Liver (tissue), 9 donors: ENCODE results near the gene FBXW5. TPM values are rescaled to one million over a fixed set of nuclear protein-coding genes. Genes with fewer than 3 reads are reported as not detected.
A peak's percentile ranks its signal among the peaks of the same experiment; 100 is the strongest.

Source experiments
- DNase-seq: peaks from one replicate; pipeline ENCODE4 v3.0.0-alpha.2; 2017; ENCODE audit warnings: low spot score
- H3K27ac ChIP-seq, 2 donors: one replicate each; pipeline ENCODE4 v1.7.0; 2013; ENCODE audit warnings: inconsistent platforms in 2 of 2, low read length in 2 of 2, control low read depth in 1 of 2, low read depth in 1 of 2, mild to moderate bottlenecking in 1 of 2
- H3K27me3 ChIP-seq, 4 donors: one replicate each; pipeline versions ENCODE4 v1.6.1 to v1.7.0; 2013; ENCODE audit warnings: low read length in 3 of 4, inconsistent platforms in 1 of 4, mild to moderate bottlenecking in 1 of 4, moderate library complexity in 1 of 4; ENCODE audit not compliant: control insufficient read depth in 4 of 4, insufficient read depth in 4 of 4
- H3K36me3 ChIP-seq, 4 donors: one replicate each; pipeline versions ENCODE4 v1.6.1 to v1.7.0; 2013; ENCODE audit warnings: low read length in 3 of 4, mild to moderate bottlenecking in 3 of 4, low read depth in 1 of 4, moderate library complexity in 1 of 4; ENCODE audit not compliant: control insufficient read depth in 4 of 4, insufficient read depth in 3 of 4
- H3K4me1 ChIP-seq, 4 donors: one replicate each; pipeline versions ENCODE4 v1.6.1 to v1.7.0; 2013; ENCODE audit warnings: low read length in 3 of 4, mild to moderate bottlenecking in 3 of 4, moderate library complexity in 1 of 4; ENCODE audit not compliant: control insufficient read depth in 4 of 4, insufficient read depth in 4 of 4
- H3K4me3 ChIP-seq, 3 donors: one replicate each; pipeline versions ENCODE4 v1.6.1 to v1.7.0; 2013; ENCODE audit warnings: low read length in 3 of 3, control low read depth in 1 of 3, low read depth in 1 of 3, mild to moderate bottlenecking in 1 of 3
- H3K9ac ChIP-seq, 2 donors: one replicate each; pipeline ENCODE4 v1.7.0; 2013; ENCODE audit warnings: low read length in 2 of 2, mild to moderate bottlenecking in 2 of 2, moderate library complexity in 2 of 2, control low read depth in 1 of 2, low read depth in 1 of 2
- H3K9me3 ChIP-seq, 4 donors: one replicate each; pipeline versions ENCODE4 v1.6.1 to v1.7.0; 2013; ENCODE audit warnings: low read length in 3 of 4; ENCODE audit not compliant: control insufficient read depth in 4 of 4
- EGR1 ChIP-seq, 2 donors: IDR thresholded peaks; 2 replicates each; pipeline ENCODE4 v1.6.1; 2016 to 2018; ENCODE audit warnings: antibody characterized with exemption in 2 of 2, low read depth in 2 of 2
- FOXA1 ChIP-seq: IDR thresholded peaks from 2 replicates; pipeline ENCODE4 v1.6.1; 2016; ENCODE audit warnings: antibody characterized with exemption
- FOXA2 ChIP-seq: IDR thresholded peaks from 2 replicates; pipeline ENCODE4 v1.6.1; 2016; ENCODE audit warnings: antibody characterized with exemption
- GABPA ChIP-seq, 2 donors: IDR thresholded peaks in 1 of 2; conservative IDR thresholded peaks in 1 of 2; 2 replicates each; pipeline ENCODE4 v1.6.1; 2016; ENCODE audit warnings: antibody characterized with exemption in 2 of 2, mild to moderate bottlenecking in 1 of 2, moderate library complexity in 1 of 2
- HNF4A ChIP-seq, 2 donors: conservative IDR thresholded peaks; 2 replicates each; pipeline ENCODE4 v1.6.1; 2016; ENCODE audit warnings: antibody characterized with exemption in 2 of 2, mild to moderate bottlenecking in 2 of 2
- HNF4G ChIP-seq: IDR thresholded peaks from 2 replicates; pipeline ENCODE4 v1.6.1; 2016; ENCODE audit warnings: antibody characterized with exemption
- NR2F2 ChIP-seq: IDR thresholded peaks from 2 replicates; pipeline ENCODE4 v1.6.1; 2016; ENCODE audit warnings: antibody characterized with exemption
- RXRA ChIP-seq, 2 donors: IDR thresholded peaks; 2 replicates each; pipeline ENCODE4 v1.6.1; 2017 to 2018; ENCODE audit warnings: antibody characterized with exemption in 2 of 2, mild to moderate bottlenecking in 1 of 2
- TAF1 ChIP-seq: conservative IDR thresholded peaks from 2 replicates; pipeline ENCODE4 v1.6.1; 2016; ENCODE audit warnings: antibody characterized with exemption, mild to moderate bottlenecking
- YY1 ChIP-seq: IDR thresholded peaks from 2 replicates; pipeline ENCODE4 v1.6.1; 2016; ENCODE audit warnings: antibody characterized with exemption, mild to moderate bottlenecking
- WGBS: extraction: QIAGEN DNeasy Blood & Tissue Kit; methylation state at CpG from one replicate; pipeline ENCODE4 v1.1.7; 2013; 5-methylcytosine and 5-hydroxymethylcytosine counted together
- polyA plus RNA-seq, 2 donors: library from polyadenylated mRNA; stranded (reverse) in 1 of 2; unstranded in 1 of 2; fragments of 200-250 nt in 1 of 2; fragments of >200 nt in 1 of 2; fragmentation: Nextera tagmentation in 1 of 2; extraction: Ambion mirVana in 1 of 2; gene quantifications; one replicate each; pipeline versions ENCODE4 v1.2.1 to v1.2.3, GENCODE V29; 2013 to 2015
- total RNA-seq, 2 donors: library from RNA; depleted of rRNA; stranded (reverse); fragments of >200 nt; gene quantifications; one replicate each; pipeline ENCODE4 v1.2.3, GENCODE V29; 2014
- TF ChIP-seq, protein P1 (sequence below): IDR thresholded peaks from 2 replicates; pipeline ENCODE4 v1.6.1; 2016; ENCODE audit warnings: antibody characterized with exemption, mild to moderate bottlenecking
- TF ChIP-seq, protein P2 (sequence below): IDR thresholded peaks from 2 replicates; pipeline ENCODE4 v1.6.1; 2016; ENCODE audit warnings: antibody characterized with exemption
- TF ChIP-seq, protein P3 (sequence below): fragments of 150-350 bp; IDR thresholded peaks from 2 replicates; pipeline ENCODE4 v1.5.1; 2017; ENCODE audit warnings: improper control_type of control experiment, low read depth, low read length; ENCODE audit not compliant: missing input control
- TF ChIP-seq, protein P4 (sequence below): IDR thresholded peaks from 2 replicates; pipeline ENCODE4 v1.6.1; 2016; ENCODE audit warnings: antibody characterized with exemption
- donor health status: healthy.
- donor health status: healthy.
- donor health status: healthy.
- donor health status: healthy.
- donor health status: healthy.

The FBXW5 gene
- total and polyA plus RNA-seq, 4 donors = 64.0 to 163 (median 109) TPM

DNA sequence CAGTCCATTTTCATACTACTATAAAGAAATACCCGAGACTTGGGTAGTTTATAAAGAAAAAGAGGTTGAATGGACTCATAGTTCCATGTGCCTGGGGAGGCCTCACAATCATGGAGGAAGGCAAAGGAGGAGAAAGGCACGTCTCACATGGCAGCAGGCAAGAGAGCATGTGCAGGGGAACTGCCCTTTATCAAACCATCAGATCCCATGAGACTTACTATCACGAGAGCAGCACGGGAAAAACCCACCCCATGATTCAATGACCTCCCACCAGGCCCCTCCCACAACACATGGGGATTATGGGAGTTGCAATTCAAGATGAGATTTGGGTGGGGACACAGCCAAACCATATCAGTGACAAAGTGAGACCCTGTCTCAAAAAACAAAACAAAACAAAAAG is 38.3 kb downstream of the FBXW5 start (continued):
- TF ChIP-seq, protein P1, sequence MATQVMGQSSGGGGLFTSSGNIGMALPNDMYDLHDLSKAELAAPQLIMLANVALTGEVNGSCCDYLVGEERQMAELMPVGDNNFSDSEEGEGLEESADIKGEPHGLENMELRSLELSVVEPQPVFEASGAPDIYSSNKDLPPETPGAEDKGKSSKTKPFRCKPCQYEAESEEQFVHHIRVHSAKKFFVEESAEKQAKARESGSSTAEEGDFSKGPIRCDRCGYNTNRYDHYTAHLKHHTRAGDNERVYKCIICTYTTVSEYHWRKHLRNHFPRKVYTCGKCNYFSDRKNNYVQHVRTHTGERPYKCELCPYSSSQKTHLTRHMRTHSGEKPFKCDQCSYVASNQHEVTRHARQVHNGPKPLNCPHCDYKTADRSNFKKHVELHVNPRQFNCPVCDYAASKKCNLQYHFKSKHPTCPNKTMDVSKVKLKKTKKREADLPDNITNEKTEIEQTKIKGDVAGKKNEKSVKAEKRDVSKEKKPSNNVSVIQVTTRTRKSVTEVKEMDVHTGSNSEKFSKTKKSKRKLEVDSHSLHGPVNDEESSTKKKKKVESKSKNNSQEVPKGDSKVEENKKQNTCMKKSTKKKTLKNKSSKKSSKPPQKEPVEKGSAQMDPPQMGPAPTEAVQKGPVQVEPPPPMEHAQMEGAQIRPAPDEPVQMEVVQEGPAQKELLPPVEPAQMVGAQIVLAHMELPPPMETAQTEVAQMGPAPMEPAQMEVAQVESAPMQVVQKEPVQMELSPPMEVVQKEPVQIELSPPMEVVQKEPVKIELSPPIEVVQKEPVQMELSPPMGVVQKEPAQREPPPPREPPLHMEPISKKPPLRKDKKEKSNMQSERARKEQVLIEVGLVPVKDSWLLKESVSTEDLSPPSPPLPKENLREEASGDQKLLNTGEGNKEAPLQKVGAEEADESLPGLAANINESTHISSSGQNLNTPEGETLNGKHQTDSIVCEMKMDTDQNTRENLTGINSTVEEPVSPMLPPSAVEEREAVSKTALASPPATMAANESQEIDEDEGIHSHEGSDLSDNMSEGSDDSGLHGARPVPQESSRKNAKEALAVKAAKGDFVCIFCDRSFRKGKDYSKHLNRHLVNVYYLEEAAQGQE = no peak
- TF ChIP-seq, protein P2, sequence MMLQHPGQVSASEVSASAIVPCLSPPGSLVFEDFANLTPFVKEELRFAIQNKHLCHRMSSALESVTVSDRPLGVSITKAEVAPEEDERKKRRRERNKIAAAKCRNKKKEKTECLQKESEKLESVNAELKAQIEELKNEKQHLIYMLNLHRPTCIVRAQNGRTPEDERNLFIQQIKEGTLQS = no peak
- no peak for TF ChIP-seq GABPA (IDR thresholded peaks at IDR 0.05 in 1 of 2, conservative IDR thresholded peaks at IDR 0.05 in 1 of 2)

DNA sequence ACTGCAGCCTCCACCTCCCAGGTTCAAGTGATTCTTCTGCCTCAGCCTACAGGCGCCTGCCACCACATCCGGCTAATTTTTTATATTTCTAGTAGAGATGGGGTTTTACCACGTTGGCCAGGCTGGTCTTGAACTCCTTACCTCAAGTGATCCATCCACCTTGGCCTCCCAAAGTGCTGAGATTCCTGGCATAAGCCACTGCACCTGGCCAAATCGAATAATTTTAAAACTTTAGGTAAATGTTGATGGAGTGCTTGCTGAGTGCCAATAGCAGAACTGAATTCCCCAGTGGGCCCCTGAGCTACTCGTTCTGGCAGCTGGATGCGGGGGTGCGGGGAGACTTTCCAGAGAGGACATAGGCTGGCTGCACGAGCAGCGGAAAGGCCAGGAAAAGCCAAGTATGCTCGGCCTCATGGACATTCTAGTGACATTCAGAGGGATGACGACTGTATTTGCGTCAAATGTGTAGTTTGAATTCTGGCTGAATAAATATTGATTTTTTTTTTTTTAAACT is 41.4 kb downstream of the FBXW5 start:
- peak overlapping the region in 1 of 2 donors; percentile 91 for H3K9ac ChIP-seq
- 36% methylated on average over 12 of the region's 12 CpGs for WGBS
- H3K36me3 ChIP-seq = peaks cover 2 to 18% (median 12%) of the 10 kb centered on the region in 4 donors
- H3K4me1 ChIP-seq = peaks cover 12 to 31% (median 20%) of the 10 kb centered on the region in 4 donors
- no peak overlapping the region for H3K4me3 ChIP-seq
- H3K27ac ChIP-seq = peak overlapping the region; percentile 83 to 94
- TF ChIP-seq EGR1 (IDR thresholded peaks at IDR 0.05; ENCODE audit: low read depth in 2 of 2) (peak in 1 of 2 donors; percentile 11), FOXA1 (no peak), HNF4A (conservative IDR thresholded peaks at IDR 0.05) (peak in 1 of 2 donors; percentile 19), RXRA (IDR thresholded peaks at IDR 0.05) (peak in 1 of 2 donors; percentile 70), YY1 (peak; percentile 31), NR2F2 (peak; percentile 37)
- TF ChIP-seq, protein P3, sequence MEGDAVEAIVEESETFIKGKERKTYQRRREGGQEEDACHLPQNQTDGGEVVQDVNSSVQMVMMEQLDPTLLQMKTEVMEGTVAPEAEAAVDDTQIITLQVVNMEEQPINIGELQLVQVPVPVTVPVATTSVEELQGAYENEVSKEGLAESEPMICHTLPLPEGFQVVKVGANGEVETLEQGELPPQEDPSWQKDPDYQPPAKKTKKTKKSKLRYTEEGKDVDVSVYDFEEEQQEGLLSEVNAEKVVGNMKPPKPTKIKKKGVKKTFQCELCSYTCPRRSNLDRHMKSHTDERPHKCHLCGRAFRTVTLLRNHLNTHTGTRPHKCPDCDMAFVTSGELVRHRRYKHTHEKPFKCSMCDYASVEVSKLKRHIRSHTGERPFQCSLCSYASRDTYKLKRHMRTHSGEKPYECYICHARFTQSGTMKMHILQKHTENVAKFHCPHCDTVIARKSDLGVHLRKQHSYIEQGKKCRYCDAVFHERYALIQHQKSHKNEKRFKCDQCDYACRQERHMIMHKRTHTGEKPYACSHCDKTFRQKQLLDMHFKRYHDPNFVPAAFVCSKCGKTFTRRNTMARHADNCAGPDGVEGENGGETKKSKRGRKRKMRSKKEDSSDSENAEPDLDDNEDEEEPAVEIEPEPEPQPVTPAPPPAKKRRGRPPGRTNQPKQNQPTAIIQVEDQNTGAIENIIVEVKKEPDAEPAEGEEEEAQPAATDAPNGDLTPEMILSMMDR = no peak
- TF ChIP-seq, protein P2 = no peak
- DNase-seq = no peak
- H3K27me3 ChIP-seq = no peaks in the 10 kb centered on the region
- H3K9me3 ChIP-seq = no peaks in the 10 kb centered on the region

DNA sequence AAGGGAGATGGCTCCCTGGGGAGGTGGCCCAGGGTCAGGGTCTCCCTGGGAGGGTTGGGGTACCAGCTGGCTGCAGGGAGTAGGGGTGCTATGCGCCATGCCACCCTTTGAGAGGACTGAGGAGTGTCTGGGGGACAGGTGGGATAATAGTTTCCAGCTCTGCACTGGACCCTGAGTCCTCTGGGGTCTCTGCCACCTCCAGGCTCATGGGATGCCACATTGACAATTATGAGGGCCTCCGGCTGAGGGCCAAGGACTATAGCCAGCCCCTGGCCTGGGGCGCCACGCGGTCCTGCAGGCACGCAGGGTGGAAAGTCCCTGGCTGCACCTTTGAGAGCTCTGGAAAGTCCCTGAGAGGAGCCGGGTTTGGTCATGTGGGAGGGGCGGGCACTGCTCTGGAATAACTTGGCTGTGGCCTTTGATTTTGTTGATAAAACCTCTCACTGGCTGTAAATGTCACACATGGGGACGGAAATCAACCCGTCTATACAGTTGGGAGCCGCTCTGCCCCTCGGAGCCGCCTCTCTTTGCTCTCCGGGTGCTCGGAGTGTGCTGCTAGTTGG is 42.2 kb downstream of the FBXW5 start:
- H3K36me3 ChIP-seq = peaks cover 0 to 14% (median 9%) of the 10 kb centered on the region in 4 donors
- DNase-seq = no peak
- no peak overlapping the region for H3K4me3 ChIP-seq
- H3K9ac ChIP-seq = peak overlapping the region; percentile 20 to 91
- H3K9me3 ChIP-seq = no peaks in the 10 kb centered on the region
- H3K27me3 ChIP-seq = no peaks in the 10 kb centered on the region
- 12% methylated on average over 15 of the region's 15 CpGs for WGBS
- H3K4me1 ChIP-seq = peaks cover 12 to 31% (median 20%) of the 10 kb centered on the region in 4 donors
- peak overlapping the region; percentile 83 to 94 for H3K27ac ChIP-seq
- TF ChIP-seq FOXA2 (peak; percentile 58), EGR1 (IDR thresholded peaks at IDR 0.05; ENCODE audit: low read depth in 2 of 2) (peak in 1 of 2 donors; percentile 65), NR2F2 (no peak), TAF1 (peak; percentile 80), YY1 (peak; percentile 88), GABPA (IDR thresholded peaks at IDR 0.05 in 1 of 2, conservative IDR thresholded peaks at IDR 0.05 in 1 of 2) (peak in 1 of 2 donors; percentile 34), HNF4G (no peak)
- TF ChIP-seq, protein P2 = no peak
- TF ChIP-seq, protein P4, sequence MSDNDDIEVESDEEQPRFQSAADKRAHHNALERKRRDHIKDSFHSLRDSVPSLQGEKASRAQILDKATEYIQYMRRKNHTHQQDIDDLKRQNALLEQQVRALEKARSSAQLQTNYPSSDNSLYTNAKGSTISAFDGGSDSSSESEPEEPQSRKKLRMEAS = no peak
- TF ChIP-seq, protein P1 = peak; percentile 90
- TF ChIP-seq, protein P3 = no peak
